HFFc6 (cell line): Measurements from ENCODE around the gene TIMM44. TPM values are rescaled to one million over a fixed set of nuclear protein-coding genes. Genes with fewer than 3 reads are reported as not detected.

Experiments
- DNase-seq: peaks from one replicate; pipeline ENCODE4 v3.0.0-alpha.2; 2018
- H3K27ac Mint-ChIP-seq: 2 replicates; pipeline ENCODE4 v1.8.0; 2020; ENCODE audit warnings: mild to moderate bottlenecking, mixed read lengths
- H3K27me3 Mint-ChIP-seq: 2 replicates; pipeline ENCODE4 v1.8.0; 2021; ENCODE audit warnings: mild to moderate bottlenecking, moderate library complexity, mixed read lengths; ENCODE audit not compliant: insufficient read depth
- H3K36me3 Mint-ChIP-seq: 2 replicates; pipeline ENCODE4 v1.8.0; 2021; ENCODE audit warnings: low read depth, mixed read lengths
- H3K4me1 Mint-ChIP-seq: 2 replicates; pipeline ENCODE4 v1.8.0; 2020; ENCODE audit warnings: low read depth, mixed read lengths
- H3K4me3 Mint-ChIP-seq: 2 replicates; pipeline ENCODE4 v1.8.0; 2020; ENCODE audit warnings: mild to moderate bottlenecking, moderate library complexity, mixed read lengths
- H3K9me3 Mint-ChIP-seq: 2 replicates; pipeline ENCODE4 v1.8.0; 2020; ENCODE audit warnings: mild to moderate bottlenecking, mixed read lengths
- total RNA-seq, 6 experiments: library from RNA; stranded (reverse); fragmentation: NEBNext Ultra II Directional; extraction: Animal tissue kit (Norgen Biotek cat#: 25700); gene quantifications; 2 replicates in 1 of 6; 3 replicates in 5 of 6; pipeline ENCODE4 v1.2.3, GENCODE V29; 2021
- TF ChIP-seq, protein P1 (sequence below): fragments of 200-600 bp; sonication (generic); IDR thresholded peaks from 2 replicates; pipeline ENCODE4 v1.5.0; 2021; ENCODE audit warnings: antibody characterized with exemption, mild to moderate bottlenecking

TIMM44 gene
- total RNA-seq, 6 experiments from 2014 or later: 42.9 to 53.5 (median 46.1) TPM

DNA sequence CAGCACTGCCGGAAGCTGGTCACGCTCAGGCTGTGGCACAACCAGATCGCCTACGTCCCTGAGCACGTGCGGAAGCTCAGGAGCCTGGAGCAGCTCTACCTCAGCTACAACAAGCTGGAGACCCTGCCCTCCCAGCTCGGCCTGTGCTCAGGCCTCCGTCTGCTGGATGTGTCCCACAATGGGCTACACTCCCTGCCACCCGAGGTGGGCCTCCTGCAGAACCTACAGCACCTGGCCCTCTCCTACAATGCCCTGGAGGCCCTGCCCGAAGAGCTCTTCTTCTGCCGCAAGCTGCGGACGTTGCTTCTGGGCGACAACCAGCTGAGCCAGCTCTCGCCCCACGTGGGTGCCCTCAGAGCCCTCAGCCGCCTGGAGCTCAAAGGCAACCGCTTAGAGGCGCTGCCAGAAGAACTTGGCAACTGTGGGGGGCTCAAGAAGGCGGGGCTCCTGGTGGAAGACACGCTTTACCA lies 43.0 kb downstream of the TIMM44 start:
- Mint-ChIP-seq H3K9me3 (no peaks in the 10 kb centered on the region), H3K4me1 (peaks cover 16% of the 10 kb centered on the region), H3K4me3 (no peak overlapping the region), H3K27me3 (peaks cover 5% of the 10 kb centered on the region), H3K27ac (no peak overlapping the region), H3K36me3 (peaks cover 7% of the 10 kb centered on the region)
- TF ChIP-seq, protein P1, sequence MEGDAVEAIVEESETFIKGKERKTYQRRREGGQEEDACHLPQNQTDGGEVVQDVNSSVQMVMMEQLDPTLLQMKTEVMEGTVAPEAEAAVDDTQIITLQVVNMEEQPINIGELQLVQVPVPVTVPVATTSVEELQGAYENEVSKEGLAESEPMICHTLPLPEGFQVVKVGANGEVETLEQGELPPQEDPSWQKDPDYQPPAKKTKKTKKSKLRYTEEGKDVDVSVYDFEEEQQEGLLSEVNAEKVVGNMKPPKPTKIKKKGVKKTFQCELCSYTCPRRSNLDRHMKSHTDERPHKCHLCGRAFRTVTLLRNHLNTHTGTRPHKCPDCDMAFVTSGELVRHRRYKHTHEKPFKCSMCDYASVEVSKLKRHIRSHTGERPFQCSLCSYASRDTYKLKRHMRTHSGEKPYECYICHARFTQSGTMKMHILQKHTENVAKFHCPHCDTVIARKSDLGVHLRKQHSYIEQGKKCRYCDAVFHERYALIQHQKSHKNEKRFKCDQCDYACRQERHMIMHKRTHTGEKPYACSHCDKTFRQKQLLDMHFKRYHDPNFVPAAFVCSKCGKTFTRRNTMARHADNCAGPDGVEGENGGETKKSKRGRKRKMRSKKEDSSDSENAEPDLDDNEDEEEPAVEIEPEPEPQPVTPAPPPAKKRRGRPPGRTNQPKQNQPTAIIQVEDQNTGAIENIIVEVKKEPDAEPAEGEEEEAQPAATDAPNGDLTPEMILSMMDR: no peak
- no peak for DNase-seq

DNA sequence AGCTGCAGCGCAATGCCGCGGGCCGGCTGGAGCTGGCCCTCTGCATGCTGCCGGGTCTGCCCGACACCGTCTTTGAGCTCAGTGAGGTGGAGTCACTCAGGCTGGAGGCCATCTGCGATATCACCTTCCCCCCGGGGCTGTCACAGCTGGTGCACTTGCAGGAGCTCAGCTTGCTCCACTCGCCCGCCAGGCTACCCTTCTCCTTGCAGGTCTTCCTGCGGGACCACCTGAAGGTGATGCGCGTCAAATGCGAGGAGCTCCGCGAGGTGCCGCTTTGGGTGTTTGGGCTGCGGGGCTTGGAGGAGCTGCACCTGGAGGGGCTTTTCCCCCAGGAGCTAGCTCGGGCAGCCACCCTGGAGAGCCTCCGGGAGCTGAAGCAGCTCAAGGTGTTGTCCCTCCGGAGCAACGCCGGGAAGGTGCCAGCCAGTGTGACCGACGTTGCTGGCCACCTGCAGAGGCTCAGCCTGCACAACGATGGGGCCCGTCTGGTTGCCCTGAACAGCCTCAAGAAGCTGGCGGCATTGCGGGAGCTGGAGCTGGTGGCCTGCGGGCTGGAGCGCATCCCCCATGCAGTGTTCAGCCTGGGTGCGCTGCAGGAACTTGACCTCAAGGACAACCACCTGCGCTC lies 43.6 kb downstream of the TIMM44 start:
- no peak overlapping the region for H3K4me3 Mint-ChIP-seq
- H3K9me3 Mint-ChIP-seq: no peaks in the 10 kb centered on the region
- DNase-seq: no peak
- H3K36me3 Mint-ChIP-seq: peaks cover 3% of the 10 kb centered on the region
- no peak overlapping the region for H3K27ac Mint-ChIP-seq
- TF ChIP-seq, protein P1: no peak
- peaks cover 11% of the 10 kb centered on the region for H3K4me1 Mint-ChIP-seq
- H3K27me3 Mint-ChIP-seq: peaks cover 5% of the 10 kb centered on the region

DNA sequence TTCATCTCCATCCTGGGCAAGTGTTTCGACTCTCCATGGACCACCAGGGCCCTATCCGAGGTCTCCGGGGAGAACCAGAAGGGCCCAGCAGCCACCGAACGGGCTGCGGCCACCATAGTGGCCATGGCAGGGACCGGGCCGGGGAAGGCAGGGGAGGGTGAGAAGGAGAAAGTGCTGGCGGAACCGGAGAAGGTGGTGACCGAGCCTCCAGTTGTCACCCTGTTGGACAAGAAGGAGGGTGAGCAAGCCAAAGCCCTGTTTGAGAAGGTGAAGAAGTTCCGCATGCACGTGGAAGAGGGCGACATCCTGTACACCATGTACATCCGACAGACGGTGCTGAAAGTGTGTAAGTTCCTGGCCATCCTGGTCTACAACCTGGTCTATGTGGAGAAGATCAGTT lies 44.5 kb downstream of the TIMM44 start:
- no peaks in the 10 kb centered on the region; the same call in 1 of the 2 replicates for H3K36me3 Mint-ChIP-seq
- H3K4me3 Mint-ChIP-seq: no peak overlapping the region
- no peaks in the 10 kb centered on the region for H3K9me3 Mint-ChIP-seq
- no peak for DNase-seq
- H3K4me1 Mint-ChIP-seq: peaks cover 6% of the 10 kb centered on the region
- H3K27me3 Mint-ChIP-seq: peaks cover 5% of the 10 kb centered on the region
- H3K27ac Mint-ChIP-seq: no peak overlapping the region
- TF ChIP-seq, protein P1: 0 out of 2 replicates have a peak, but pooled peaks have one; percentile 11

DNA sequence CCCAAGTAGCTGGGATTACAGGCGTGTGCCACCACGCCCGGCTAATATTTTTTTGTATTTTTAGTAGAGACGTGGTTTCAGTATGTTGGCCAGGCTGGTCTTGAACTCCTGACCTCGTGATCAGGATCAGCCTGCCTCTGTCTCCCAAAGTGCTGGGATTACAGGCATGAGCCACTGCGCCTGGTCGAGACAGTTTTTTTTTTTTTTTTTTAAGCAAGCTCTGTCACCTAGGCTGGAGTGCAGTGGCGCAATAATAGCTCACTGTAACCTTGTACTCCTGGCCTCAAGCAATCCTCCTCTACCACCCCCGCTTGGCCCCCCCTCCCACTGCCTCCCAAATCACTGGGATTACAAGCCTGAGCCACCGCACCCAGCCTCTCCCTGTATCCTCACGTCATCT lies 46.2 kb downstream of the TIMM44 start:
- H3K36me3 Mint-ChIP-seq: no peaks in the 10 kb centered on the region; the same call in 1 of the 2 replicates
- no peak for DNase-seq
- H3K27me3 Mint-ChIP-seq: no peaks in the 10 kb centered on the region; the same call in 1 of the 2 replicates
- no peak overlapping the region for H3K4me3 Mint-ChIP-seq
- no peak overlapping the region for H3K27ac Mint-ChIP-seq
- H3K9me3 Mint-ChIP-seq: no peaks in the 10 kb centered on the region
- TF ChIP-seq, protein P1: no peak
- H3K4me1 Mint-ChIP-seq: peaks cover under 1% of the 10 kb centered on the region; the same call in 1 of the 2 replicates

DNA sequence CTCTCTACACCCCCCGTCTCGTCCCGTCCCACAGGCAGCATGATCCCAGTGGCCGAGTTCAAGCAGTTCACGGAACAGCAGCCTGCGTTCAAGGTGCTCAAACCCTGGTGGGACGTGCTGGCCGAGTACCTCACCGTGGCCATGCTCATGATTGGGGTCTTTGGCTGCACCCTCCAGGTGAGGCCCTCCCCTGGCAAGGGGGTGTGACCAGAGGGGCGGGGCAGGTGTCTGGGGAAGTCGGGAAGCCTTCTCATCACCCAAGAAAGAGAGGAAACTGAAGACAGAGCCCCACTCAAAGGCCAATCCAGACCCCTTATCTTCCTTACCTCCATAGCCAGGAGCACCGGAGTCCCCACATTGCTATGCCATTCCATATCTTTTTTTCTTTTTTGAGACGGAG lies 47.9 kb downstream of the TIMM44 start:
- TF ChIP-seq, protein P1: no peak
- no peak overlapping the region for H3K27ac Mint-ChIP-seq

More for the DNA sequence above, 47.9 kb downstream of the TIMM44 start:
- Mint-ChIP-seq H3K36me3 (no peaks in the 10 kb centered on the region; the same call in 1 of the 2 replicates), H3K9me3 (no peaks in the 10 kb centered on the region), H3K4me3 (no peak overlapping the region), H3K27me3 (no peaks in the 10 kb centered on the region; the same call in 1 of the 2 replicates), H3K4me1 (no peaks in the 10 kb centered on the region)
- DNase-seq: no peak
